ENCODE results near the gene CTSD.

CTSD gene

GRCh38 chr11:1756791-1757771 lies 6.6 kb downstream of the CTSD start:
- DNase-seq (ENCODE audit: extremely low read depth in 1 of 2, low read depth in 1 of 2) = no peak

DNA sequence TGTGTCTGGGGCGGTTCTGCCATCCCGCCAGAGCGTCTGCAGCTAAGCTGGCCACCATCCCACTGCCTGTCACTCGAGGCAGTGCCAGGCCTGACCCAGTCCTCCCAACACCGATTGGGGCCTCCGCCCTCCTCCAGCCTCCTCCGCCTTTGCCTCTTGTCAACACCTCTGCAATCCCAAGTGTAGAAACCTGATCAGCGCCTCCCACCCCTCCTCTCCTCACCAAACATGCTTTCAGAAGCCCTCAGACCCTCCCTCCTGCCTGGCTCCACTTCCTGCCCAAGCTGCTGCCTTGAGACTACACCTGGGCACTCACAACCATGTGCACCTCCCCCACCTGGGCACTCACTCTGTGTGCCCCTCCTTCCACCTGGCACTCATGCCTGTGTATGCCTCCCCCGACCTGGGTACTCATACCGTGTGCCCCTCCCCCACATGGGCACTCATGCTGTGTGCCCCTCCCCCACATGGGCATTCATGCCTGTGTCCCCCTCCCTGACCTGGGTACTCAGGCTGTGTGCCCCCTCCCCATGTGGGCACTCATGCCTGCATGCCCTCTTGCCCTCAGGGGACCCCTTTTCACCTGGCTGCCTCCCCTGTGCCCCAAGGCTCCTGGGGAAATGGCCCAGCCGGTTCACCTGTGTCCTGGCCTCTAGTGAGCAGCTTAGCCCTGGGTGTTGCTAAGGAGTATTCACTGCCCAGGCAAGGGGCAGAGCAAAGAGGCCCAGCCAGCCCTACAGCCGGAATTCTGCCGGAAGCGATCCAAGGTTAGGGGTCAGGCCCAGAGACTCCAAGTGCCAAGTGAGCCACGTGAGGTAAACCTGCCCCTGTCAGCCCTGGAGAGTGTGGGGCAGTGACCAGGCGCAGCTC lies 7.8 kb downstream of the CTSD start:
- no peak for DNase-seq (ENCODE audit: extremely low read depth in 1 of 2, low read depth in 1 of 2)

- no peak for DNase-seq (ENCODE audit: extremely low read depth in 1 of 2, low read depth in 1 of 2)
Observed at GRCh38 chr11:1755344-1755691, 8.4 kb downstream of the CTSD start.

DNA sequence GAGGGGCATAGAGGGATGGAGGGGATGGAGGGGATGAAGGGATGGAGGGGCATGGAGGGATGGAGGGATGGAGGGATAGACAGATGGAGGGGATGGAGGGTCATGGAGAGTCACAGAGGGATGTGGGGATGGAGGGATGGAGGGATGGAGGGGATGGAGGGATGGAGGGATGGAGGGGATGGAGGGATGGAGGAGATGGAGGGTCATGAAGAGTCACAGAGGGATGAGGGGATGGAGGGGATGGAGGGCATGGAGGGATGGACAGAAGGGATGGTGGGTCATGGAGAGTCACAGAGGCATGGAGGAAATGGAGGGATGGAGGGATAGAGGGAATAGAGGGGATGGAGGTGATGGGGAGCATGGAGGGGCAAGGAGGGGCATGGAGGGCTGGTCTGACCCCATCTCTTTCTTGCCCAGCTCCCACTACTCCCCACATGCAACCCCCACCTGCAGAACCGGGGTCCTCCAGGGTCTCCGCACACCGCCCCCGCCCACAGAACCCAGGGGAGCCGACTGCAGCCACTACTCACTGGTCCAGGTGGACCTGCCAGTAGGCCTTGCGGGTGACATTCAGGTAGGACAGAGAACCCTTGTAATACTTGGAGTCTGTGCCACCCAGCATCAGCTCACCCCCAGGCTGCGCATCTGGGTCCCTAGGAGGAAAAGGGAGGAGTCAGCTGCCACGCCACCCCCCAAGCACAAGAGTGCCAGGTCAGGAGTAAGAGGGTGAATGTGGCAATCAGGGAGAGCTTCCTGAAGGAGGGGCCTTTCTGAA lies 9.2 kb downstream of the CTSD start:
- DNase-seq (ENCODE audit: extremely low read depth in 1 of 2, low read depth in 1 of 2) = no peak

- no peak for DNase-seq (ENCODE audit: extremely low read depth in 1 of 2, low read depth in 1 of 2)
Observed at GRCh38 chr11:1753929-1754305, 9.8 kb downstream of the CTSD start.

GRCh38 chr11:1753229-1753928 lies 10.3 kb downstream of the CTSD start:
- no peak for DNase-seq (ENCODE audit: extremely low read depth in 1 of 2, low read depth in 1 of 2)

GRCh38 chr11:1752907-1753228 lies 10.9 kb downstream of the CTSD start:
- no peak for DNase-seq (ENCODE audit: extremely low read depth in 1 of 2, low read depth in 1 of 2)

- DNase-seq (ENCODE audit: extremely low read depth in 1 of 2, low read depth in 1 of 2) = no peak
Observed at GRCh38 chr11:1751999-1752906, 11.5 kb downstream of the CTSD start.

DNA sequence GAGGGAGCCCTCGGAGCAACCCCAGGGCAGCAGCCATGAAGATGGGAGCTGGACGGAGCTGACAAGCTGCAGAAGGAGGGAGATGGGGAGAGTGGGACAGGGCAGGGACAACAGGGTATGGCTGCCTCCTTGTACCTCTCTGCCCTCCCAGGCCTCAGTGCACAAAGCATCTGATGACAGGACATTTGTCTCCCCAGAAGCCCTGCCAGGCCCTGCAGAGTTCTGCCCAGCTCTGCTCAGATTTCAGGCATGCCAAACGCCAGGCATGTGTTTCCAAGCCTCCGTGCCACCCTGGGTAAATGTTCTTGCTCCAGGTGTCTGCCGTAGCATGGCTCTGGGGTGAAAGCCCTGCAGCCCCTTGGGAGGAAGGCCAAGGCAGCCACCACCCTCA lies 12.2 kb downstream of the CTSD start:
- no peak for DNase-seq (ENCODE audit: extremely low read depth in 1 of 2, low read depth in 1 of 2)

GRCh38 chr11:1750840-1751530 lies 12.7 kb downstream of the CTSD start:
- no peak for DNase-seq (ENCODE audit: extremely low read depth in 1 of 2, low read depth in 1 of 2)

DNA sequence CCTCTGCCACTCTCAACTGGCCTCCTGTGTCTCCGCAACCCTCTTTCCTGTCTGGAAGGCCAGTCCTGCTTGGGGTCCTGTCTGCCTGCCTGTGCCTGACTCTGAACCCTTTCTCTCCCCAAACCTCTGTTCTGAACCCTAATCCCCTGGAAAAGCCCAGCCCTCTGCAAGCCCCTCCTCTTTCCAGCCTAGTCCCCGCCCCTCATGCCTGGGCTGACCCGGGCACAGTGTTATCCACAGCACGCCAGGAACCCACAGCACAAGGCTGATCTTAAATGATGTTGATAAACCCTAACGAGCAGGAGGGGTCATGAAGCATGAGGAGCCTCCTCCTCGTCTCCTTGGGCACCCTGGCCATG lies 13.3 kb downstream of the CTSD start, which contains the start of gene IFITM10:
Gene IFITM10 (minus strand): TSS at position 115 of the 359 bp plus-strand sequence. CDS start 153 bp downstream, outside the sequence.
- DNase-seq (ENCODE audit: extremely low read depth in 1 of 2, low read depth in 1 of 2) = no peak

GRCh38 chr11:1749395-1750351 lies 14.1 kb downstream of the CTSD start:
- DNase-seq (ENCODE audit: extremely low read depth in 1 of 2, low read depth in 1 of 2) = no peak

DNA sequence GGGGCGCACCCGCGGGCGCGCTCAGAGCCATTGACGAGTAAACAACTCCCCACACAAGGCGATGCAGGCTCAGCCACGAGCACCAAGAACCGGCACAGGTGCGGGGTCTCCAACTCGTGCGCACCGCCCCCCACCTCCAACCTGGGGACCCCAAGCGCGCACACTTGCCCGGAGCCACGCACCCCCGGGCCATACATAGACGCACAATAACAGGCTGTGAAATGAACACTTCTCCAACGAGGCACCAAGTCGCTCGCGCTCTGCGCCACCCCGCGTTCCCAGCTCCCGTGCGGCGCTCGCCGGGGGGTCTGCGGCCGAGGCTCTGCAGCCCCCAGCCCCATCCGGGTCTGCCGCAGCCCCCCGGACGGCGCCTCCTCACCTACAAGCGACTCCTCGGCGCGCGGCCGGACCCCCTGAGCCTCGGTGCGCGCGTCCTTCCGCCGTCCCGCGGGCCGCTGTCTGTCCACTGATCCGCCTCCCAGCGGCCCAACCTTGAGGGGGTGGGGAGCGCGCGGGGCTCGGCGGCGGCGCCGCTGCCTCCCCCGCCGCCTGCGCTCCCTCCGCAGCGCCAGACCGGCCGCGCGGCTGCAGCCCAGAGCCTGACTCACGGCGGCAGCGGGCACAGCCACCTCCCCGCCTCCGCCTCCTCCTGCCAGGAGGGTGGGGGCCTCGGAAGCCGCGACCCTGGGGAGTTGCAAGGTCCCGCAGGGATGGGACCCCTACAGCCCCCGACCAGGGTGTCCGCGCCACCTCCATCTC lies 14.9 kb downstream of the CTSD start:
- no peak for DNase-seq (ENCODE audit: extremely low read depth in 1 of 2, low read depth in 1 of 2)

DNA sequence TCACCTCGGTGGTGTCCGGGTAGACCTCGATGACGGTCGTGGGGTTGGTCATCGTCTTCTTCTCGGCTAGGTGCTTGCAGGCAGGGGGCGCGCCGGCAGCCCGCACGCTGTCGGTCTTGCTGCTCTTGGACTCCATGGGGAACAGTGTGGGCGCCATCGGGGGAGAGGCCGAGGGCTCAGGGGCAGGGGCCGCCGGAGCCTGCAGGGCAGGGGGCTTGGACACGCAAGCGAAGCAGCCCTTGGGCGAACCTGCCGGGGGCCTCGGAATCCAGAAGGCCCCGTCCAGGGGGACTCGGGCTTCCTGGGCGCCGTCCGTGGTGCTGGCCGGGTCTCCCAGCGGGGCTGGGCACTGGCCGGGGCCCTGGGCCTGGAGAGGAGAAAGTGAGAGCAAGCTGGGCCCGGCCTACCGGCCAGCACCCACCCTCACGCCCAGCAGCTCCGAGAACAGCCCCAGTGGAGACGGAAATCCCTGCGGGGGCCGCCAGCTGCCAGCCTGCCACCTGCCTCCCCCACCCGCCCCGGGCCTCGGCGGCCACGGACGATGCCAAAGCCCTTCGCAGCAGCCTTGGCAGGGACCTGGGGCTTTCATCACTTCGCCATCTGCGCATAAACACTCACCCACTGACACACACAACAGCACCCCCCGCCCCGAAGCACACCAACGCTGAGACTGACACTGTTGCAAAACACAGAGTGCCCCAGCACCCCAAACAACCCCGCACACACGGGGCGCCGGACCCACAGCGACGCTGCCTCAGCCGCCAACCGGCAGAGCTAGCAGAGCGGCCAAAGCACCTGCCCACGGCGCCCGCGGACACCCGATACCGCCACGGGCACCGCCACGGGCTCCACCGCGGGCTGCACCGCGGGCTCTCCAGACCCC lies 15.7 kb downstream of the CTSD start:
- no peak for DNase-seq (ENCODE audit: extremely low read depth in 1 of 2, low read depth in 1 of 2)

GRCh38 chr11:1746956-1747752 lies 16.6 kb downstream of the CTSD start:
- DNase-seq (ENCODE audit: extremely low read depth in 1 of 2, low read depth in 1 of 2) = no peak

Data from stimulated activated CD8-positive, alpha-beta memory T cell treated with anti-CD3 and anti-CD28 coated beads, Interleukin-7, amount 100 ng/mL, for 48 hours (primary cell).